NCI-H1436 (cell line): Measurements from ENCODE around the gene FUT2.

Source experiments
- DNase-seq: peaks from one replicate; lab custom pipeline; 2025; lab: John Stamatoyannopoulos, UW

The FUT2 gene

DNA sequence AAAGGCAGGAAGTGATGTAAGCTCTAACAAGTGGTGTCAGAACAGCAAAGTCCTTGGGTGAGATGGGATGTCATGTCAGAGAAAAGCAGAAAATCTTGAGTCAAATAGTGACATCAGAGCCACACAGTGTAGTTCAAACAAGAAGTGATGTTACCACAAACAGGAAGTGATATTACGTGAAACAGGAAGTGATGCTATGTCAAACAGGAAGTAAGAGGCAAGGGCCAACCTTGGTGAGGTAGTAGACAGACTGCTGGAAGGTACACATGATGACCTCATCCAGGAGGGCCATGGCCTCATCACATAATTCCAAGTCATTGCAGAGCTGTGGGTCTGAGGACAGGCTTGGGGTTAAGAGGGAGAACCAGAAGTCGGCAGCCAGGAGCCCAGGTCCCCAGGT, 30.8 kb downstream of the FUT2 start:
- no peak for DNase-seq

DNA sequence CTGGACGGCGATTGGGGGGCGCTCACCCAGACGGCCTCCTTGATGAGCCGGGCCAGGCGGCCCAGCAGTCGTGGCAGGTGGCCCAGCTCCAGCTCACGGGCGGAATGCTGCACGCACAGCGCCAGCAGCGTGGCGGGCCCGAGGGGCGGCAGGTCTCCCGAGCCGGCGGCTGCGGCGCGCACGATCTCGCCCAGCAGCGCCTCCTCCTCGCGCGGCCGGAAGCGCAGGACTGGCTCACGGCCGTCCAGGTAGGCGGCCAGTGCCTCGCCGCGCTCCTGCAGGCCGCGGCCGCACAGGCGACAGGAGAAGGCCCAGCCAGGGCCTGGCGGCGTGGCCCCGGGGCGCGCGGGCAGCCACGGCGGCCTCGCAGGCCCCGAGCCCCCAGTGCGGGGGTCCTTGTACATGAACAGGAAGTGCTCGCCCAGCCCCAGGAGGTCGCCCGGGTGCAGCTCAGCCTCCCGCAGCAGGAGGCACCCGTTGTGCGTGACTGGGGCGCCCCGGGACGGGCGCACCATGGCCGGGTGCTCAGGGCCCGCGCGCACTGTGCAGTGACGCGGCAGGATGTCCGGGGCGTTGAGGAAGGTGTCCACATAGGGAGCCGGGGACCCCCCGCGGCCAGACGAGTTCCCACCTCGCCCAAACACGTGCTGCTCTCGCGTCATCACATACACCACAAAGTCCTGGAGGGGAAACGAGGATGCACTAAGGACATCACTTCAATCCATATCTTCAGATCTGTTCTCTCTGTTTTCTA, 33.3 kb downstream of the FUT2 start:
- DNase-seq, result no peak

DNA sequence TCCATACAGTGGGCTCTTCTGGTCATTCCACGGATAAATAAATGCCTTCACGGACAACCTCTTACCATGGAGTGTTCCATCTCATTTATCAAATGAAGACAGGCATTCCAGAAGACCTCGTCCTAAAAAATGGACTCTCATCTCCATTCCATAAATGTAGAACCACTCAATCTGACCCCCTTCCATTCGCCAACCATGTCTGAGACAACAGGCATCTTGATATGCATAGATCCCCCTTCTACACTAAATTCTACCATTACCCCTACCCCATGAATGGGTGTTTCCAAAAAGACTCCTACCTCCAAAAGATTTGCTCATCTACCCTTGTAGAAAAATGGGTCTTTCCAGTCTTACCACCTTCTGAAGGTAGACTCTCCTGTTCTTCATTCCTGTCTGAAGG, 35.7 kb downstream of the FUT2 start:
- no peak for DNase-seq

DNA sequence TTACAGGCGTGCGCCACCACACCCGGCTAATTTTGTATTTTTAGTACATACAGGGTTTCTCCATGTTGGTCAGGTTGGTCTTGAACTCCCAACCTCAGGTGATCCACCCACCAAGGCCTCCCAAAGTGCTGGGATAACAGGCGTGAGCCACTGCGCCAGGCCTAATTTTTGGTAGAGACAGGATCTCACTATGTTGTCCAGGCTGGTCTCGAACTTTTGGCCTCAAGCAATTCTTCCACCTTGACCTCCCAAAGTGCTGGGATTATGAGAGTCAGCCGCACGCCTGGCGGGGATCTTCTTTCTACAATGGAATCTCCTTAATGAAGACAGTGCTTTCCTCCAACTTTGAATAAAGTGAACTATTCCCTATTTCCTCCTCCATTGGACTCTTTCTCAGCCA, 38.9 kb downstream of the FUT2 start:
- no peak for DNase-seq

DNA sequence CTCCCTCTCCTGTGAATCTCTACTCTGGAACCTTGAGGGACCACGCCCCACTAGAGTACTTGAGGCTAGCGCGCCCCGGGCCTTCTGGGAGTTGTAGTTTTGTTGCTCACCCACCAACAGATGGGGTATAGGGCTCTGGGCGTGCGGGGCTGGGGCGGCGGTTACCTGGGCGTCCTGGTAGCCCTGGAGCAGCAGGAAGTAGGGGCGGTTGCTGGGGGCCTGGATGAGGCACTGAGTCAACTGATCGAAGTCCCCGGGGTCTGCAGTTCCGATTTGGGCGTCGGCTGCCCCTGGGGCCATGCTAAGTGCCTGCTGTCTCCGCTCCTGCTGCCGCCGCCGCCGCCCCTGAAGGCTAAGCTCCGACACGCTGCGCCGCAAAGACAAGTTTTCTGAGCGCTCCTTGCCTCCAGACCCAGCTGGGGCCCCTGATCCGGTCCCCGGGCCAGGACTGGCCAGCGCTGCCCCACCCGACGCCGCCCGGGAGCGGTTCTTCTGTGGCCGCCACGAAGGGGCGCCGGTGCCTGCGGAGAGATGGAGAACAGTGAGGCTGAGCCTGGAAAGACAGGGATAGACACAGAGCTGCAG, 39.4 kb downstream of the FUT2 start:
- no peak for DNase-seq

DNA sequence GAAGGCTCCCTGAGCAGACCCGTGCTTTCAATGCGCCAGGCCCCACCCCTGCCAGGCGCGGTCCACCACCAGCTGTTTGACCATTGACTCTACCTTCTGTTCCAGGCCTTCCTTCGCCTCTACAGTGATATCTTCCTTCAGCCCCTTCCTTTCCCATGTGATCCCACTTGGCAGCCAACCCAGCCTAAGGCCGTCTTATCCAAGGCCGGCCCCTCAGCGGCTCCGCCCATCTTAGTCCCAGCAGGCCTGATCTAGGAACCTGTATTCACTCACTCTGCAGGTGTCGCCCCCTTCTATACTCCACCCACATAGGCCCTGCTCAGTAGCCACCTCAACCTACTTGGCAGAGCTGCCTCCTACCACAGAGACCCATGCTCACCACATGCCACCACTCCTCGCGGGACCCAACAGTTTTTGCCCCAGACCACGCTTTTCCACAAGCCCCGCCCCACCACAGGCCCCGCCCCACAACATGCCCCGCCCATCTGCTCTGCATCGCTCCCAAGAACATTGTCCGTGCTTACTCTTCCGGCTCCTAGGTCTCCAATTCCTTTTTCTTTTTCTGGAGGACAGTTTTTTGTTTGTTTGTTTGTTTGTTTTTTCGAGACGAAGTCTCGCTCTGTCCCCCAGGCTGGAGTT, 41.7 kb downstream of the FUT2 start:
- peak; percentile 33 for DNase-seq

DNA sequence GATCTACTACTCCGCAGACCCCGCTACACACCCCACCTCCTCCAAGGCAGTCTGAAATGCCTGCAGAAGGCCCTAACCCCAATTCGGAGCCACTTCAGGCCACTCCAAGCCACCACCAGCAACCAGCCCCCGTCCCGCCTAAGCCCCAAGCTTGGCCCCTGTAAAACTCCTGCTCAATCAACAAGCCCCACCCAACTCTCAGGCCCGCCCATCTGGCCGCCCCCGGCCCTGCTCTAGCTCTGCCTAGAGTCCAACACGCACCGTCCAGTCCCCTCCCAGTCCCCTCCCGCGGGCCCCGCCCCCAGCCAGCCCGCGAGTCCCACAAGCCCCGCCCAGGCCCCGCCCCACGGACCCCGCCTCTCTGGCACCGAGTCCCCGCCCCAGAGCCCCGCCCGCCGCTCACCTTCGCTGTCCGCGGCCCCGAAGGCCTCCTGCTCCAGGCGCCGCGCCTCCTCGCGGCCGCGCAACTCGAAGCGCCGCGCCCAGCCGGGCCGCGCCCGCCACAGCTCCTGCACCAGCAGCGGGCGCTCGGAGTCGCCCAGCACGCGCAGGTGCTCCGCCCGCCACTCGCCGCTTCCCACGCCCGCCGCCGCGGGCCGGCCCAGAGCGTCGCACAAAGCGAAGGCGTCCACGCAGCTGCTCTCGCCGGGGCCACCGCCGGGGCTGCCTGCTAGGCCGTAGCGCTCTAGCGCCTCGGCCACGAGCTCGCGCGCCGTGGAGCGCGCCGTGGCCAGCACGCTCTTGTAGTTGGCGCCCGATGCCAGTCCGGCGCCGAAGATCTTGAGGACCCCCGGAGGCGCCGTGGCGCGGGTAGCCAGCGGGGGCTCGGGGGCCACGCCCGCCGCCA, 43.0 kb downstream of the FUT2 start:
- DNase-seq, result peak; percentile 96

DNA sequence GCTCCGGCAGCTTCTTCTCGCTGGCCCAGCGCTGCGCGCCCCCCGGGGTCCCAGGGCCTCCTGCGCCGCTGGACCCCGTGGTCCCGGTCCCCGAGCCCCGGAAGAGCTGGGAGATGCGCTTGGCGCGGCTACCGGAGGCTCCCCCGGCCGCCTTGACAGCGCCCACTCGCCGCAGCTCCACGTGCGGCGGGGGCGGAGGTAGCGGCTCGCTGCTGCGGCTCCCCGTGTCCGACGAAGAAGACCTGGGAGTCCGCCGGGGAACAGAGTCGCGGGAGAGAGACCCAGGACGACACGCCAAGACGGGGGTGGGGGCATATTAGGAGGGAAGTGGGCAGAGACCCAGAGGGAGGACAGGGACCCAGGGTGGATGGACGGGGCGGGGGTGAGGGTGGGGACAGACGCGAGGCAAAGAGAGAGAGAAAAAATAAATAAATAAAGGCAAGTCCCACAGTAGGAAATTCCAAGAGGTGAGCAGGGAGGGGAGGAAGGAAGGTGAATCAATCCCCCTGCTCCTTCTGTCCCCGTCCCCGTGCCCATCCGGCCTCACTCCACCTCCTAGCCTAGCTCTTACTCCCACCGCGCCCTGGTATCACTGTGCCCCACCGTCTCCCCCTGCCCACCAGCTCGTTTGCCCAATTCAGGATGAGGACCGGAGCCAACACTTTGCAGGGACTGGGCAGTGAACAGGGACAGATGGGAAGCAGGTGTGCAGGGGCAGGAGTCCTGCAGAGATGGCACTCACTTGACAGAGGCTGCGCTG, 43.8 kb downstream of the FUT2 start:
- no peak for DNase-seq

DNA sequence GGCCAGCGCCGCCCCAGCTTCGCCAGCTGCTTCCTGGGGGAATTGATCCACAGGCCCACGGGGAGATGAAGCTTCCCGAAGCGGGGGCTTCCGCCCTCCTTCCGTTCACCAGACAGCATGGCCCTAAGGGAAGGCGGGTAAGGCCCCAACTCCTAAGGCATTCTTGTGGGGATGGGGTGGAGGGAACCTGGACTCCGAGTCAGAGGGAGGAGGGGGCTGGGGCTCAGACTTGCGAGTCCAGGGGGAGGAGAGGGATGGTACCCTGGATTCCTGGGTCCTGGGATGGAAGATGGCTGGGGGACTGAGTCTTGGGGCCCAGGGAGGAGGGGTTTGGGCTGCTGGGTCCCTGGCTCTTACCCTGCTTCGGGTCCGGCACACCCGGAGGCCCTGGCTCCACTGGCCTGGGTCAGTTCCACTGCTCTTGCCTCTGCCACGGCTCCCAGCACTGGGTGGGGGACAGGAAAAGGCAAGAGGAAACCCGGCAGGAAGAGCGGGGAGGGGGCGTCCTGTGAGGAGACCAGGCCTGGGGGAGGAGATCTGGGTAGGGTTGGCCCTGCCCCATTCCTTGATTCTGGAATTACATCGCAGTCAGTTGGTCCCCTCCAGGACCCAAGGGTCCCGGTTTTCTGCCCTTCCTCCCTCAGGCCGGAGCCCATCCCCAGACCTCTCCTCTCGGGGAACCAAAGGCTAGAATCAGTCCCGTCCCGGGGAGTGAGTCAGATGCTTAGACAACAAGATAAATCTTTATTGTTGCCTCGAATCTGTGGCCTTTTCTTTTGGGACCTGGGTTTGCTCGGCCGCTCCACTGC, 44.6 kb downstream of the FUT2 start, which contains the start of gene RASIP1:
TSS of gene RASIP1 (minus strand) at position 447 of the 809 bp plus-strand sequence. CDS start at position 119, 328 bp downstream.
- no peak for DNase-seq

DNA sequence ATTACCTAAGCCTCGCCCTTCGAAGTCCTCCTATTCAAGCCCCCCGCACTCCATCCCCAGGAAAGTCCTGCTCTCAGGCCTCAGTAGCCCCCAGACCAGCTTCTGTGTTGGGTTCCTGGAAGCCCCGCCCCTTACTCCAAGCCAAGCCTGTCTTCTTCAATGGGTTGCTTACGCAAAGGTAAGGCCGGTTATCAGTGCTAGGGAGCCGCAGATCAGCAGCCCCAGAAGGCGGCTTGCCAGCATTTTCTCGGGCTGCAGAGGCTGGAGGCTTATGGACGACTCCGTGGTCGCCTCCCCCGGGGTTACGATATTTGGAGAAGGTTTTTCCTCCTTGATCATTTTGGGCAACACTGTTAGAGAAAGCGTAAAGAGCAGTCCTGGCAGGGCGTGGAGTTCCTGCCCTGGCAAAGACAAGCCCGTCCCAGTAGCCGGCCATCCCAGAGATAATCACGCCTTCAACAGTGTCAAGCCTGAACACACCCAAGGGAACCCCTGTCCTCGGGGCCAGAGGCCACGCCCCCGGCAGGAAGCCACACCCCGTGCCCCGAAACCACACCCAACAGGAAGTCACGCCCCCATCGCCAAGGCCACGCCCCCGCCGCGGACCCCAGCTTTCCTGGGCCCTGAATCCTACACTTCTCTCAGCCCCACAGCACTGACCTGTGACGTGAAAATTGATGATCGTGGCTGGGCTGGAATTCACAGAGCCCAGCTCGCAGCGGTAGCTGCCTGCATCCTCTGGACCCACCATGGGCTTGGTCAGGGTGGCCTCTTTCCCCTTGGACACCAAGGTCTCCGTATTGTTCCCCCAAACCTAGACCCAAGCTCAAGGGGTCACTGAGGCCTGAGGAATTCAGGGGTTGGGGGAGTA, 45.6 kb downstream of the FUT2 start:
- no peak for DNase-seq

DNA sequence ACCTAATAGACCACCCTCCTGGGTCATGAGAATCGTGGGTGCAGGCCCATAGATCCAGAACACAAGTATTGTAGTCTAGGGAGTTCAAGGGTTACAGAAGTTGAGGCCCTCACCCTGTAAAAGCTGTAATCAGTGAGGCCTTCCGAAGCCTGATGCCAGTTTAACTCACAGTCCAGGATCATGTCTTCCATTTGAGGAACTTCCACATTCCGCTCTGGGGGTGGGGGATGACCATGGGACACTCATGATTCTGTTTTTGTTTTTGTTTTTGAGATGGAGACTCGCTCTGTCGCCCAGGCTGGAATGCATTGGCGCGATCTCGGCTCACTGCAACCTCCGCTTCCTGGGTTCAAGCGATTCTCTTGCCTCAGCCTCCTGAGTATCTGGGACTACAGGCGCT, 46.3 kb downstream of the FUT2 start:
- DNase-seq, result no peak

DNA sequence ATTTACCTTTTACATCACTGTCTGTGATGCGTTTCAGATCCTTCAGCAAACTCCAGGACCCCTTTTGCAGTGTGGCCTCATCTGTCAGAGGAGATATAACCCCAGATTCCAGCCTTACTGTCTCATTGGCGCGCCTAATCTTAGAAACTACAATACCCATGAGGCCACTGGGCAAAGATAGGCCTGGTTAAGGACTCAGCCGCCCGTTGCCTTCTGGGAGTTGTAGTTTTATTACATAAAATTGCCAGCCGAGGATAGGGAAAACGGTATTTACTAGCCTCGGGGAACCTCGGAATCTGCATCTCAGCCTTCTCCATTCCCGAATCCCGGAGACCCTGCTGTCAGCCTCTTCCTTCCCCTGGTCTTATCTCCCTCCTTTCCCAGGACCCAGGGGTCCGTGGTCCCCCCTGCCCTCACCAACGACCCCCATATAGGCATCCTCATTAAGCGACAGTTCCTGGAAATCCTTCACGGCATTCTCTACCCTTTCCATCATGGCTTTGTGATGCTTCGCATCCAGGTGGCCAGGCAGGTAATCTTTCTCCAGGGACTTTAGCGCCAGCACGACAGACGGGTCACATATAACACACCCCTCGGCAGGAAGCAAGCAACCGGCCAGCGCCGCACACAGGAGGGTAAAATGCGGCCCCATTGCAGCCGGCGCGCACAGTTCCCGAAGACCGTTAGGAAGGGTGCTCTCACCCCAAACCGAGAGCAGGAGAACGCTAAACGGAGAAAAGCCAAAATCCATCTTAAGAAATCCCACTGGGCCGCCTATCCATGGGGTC, 49.6 kb downstream of the FUT2 start:
- peak; percentile 83 for DNase-seq

DNA sequence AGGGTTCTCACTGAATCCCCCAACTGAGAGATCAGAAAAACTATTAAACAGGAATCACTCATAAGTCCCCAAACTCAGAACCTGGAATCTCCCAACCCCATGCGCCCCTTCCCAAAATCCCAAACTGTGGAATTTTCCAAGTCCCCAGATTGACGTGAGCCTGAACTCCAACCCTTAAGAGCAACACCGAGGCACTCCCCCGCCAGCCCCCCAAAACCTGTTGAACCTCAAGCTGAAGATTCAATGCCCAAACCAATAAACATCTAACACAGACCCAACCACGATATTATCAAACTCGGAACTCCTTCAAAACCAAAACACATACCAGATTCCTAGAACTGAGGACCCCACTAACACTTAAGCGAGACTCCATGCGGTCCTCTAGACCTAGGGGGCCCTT, 50.3 kb downstream of the FUT2 start:
- no peak for DNase-seq

DNA sequence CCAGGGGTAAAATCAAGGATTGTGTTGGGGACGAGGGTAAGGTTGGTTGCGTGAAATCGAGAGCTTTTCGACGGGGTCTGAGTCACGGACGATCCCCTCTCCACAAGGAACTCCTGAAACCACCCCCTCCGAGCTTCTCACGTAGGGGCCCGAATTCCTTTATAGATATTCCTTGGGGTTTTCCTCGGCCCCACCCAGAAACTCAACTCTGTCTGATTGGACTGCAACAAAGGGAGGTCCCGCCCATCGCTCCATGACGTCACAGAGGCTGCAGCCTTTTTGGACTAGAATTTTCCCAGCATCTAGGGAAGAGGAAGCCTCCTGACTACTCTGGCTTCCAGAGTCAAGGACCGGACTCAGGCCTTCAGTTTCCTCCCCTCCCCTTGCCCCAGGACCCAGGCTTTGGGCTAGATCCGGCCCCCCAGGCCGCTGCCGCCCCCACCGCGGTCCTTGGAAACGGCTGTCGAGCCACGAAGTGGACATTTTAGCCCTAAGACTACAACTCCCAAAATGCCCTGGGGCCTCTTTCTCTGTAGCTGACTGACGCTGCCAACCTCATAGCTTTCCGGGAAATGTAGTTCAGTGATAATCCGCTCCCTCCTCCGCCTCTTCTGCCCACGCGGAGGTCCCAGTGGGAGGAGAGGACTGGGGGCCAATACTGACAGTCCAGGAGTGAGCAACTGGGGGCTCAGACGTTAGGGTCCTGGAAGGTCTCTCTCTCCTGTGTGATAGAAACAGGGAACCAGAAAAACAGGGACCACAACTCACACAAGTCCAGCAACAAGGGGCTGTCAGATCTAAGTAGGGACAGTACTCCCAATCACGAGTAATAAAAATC, 51.2 kb downstream of the FUT2 start, which contains the start of gene IZUMO1:
TSS of gene IZUMO1 (minus strand) at position 172 of the 838 bp plus-strand sequence. CDS start 1,050 bp downstream, outside the sequence.
- DNase-seq, result no peak

DNA sequence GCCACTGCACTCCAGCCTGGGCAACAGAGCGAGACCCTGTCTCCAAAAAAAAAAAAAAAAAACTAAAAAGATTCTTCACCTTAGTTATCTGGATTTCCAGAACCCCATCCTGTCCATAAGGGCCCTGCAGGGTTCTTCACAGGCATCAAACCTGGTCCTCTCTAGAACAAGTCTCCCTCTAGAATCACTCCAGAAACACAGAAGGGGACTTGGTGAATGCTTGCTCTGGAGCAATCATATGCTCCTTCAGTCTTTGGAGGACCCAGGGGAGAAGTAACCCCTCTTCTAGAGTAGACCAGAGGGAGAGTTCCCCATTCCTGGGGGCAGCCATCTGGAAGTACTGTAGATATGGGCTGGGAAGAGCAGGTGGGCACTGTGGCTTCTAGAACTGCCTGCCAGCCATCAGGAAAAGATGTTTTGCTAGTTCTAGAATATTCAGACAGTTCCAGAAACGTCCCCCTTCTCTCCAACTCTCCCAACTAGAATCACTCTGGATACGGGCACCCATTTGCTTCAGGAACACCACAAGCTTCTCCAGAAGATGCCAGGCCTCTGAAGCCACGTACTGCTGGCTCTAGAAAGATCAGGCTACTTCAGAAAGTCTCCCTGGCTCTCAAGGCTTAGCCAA, 53.9 kb downstream of the FUT2 start:
- DNase-seq, result no peak

DNA sequence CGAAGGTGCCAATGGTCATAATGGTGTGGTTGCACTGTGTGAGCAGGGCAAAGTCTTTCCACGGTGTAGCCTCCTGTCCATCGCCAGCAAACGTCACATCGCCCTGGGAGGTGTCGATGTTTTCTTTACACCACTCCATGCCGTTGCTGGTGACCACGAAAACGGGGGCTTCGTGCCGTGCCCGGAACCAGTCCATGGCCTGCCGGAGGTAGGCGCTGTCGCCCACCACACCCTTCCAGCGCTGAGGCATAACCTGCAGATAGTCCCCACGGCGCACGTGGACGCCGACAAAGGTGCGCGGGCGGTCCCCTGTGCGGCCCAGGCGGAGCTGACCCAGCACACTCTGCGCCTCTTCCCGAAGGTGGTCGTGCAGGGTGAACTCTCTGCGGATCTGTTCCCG, 54.6 kb downstream of the FUT2 start:
- no peak for DNase-seq

DNA sequence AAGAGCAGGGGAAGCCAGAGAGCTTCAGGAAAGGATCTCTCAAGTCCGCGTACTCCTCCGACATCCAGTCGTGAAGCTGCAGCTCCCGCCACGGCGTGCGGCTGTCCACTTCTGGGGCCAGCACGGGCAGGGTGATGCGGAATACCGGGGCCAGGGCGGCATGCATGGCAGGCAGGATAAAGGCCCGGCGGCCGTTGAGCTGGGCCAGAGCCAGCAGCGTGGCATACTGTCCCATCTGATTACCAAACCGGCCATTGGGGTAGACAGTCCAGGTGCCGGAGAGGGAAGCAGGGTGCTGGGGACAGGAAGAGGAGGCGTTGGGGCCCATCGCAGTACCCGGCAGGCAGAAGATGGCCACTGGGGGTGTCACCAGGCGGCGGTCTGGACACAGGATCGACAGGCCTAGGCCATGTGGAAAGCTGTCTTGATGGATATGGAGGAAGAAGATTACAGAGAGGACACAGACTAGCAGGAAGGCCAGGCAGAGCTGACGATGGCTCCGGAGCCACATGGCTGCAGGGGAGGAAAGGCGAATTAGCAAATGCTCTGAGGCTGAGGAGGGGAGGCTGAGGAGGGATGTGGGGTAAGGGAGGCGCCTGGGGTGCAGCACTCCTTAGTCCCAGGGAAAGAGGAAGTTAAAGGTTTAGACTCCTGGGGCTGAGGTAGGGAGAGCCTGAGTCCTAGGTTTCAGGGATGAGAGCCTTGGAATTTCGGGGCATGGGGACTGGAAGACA, 55.2 kb downstream of the FUT2 start:
- DNase-seq, result no peak
